ENCODE results near the gene PPP2CA. TPM values are rescaled to one million over a fixed set of nuclear protein-coding genes. Genes with fewer than 3 reads are reported as not detected.

PPP2CA gene
- total and polyA plus RNA-seq, 10 donors: 23.5 to 175 (median 105) TPM

- H3K27me3 ChIP-seq (replicated peaks in 1 of 7): no peaks in the 10 kb centered on the region
- H3K36me3 ChIP-seq: peaks cover 0 to 75% (median 65%) of the 10 kb centered on the region in 6 donors
- no peak overlapping the region for H3K27ac ChIP-seq
- no peaks in the 10 kb centered on the region for H3K9me3 ChIP-seq
- DNase-seq: no peak
- TF ChIP-seq CTCF (IDR thresholded peaks at IDR 0.05 in 8 of 11, conservative IDR thresholded peaks at IDR 0.05 in 3 of 11) (no peak), POLR2A (IDR thresholded peaks at IDR 0.05) (no peak), POLR2AphosphoS5 (IDR thresholded peaks at IDR 0.05) (no peak)
- WGBS, 5 donors: 96 to 97% (median 97%) methylated on average over 3 of the region's 3 CpGs
- peaks cover 0 to 41% (median 15%) of the 10 kb centered on the region in 6 donors for H3K4me1 ChIP-seq
- H3K4me3 ChIP-seq: no peak overlapping the region
- intact Hi-C loops (cut with DNase I; ENCODE audit: low total_unique reads): loop anchor here (10.0 kb wide), 1 partner anchor 151 kb away; no protein-coding TSS in a partner anchor
Measured at GRCh38 chr5:134203630-134204029, 22.2 kb downstream of the PPP2CA start.

GRCh38 chr5:134195666-134196065, 30.2 kb downstream of the PPP2CA start:
- Histone ChIP-seq H3K4me1 (no peaks in the 10 kb centered on the region), H3K36me3 (peaks cover 3 to 60% (median 51%) of the 10 kb centered on the region in 6 donors), H3K9me3 (no peaks in the 10 kb centered on the region), H3K27me3 (replicated peaks in 1 of 7) (no peaks in the 10 kb centered on the region), H3K27ac (no peak overlapping the region), H3K4me3 (no peak overlapping the region)
- TF ChIP-seq POLR2AphosphoS5 (IDR thresholded peaks at IDR 0.05): no peak
- no peak for TF ChIP-seq POLR2A (IDR thresholded peaks at IDR 0.05)
- no peak for TF ChIP-seq CTCF (IDR thresholded peaks at IDR 0.05 in 8 of 11, conservative IDR thresholded peaks at IDR 0.05 in 3 of 11)
- intact Hi-C loops (cut with DNase I; ENCODE audit: low total_unique reads): no loop called here
- no peak for DNase-seq
- WGBS, 5 donors: 76 to 88% (median 79%) methylated on average over 5 of the region's 5 CpGs

- H3K9me3 ChIP-seq: no peaks in the 10 kb centered on the region
- H3K27me3 ChIP-seq (replicated peaks in 1 of 7): no peaks in the 10 kb centered on the region
- no peaks in the 10 kb centered on the region for H3K36me3 ChIP-seq
- peaks cover 0 to 13% (median 0%) of the 10 kb centered on the region in 6 donors for H3K4me1 ChIP-seq
- WGBS, 5 donors: 83 to 90% (median 83%) methylated on average over 3 of the region's 3 CpGs
- H3K4me3 ChIP-seq: no peak overlapping the region
- peak; percentile 18 for DNase-seq
- intact Hi-C loops (cut with DNase I; ENCODE audit: low total_unique reads): loop anchor here (10.0 kb wide), 1 partner anchor 406 kb away; no protein-coding TSS in a partner anchor
- TF ChIP-seq POLR2AphosphoS5 (IDR thresholded peaks at IDR 0.05): no peak
- TF ChIP-seq CTCF (IDR thresholded peaks at IDR 0.05 in 8 of 11, conservative IDR thresholded peaks at IDR 0.05 in 3 of 11): no peak
- TF ChIP-seq POLR2A (IDR thresholded peaks at IDR 0.05): no peak
- H3K27ac ChIP-seq: no peak overlapping the region
Measured at GRCh38 chr5:134189031-134189430, 36.8 kb downstream of the PPP2CA start.

GRCh38 chr5:134188092-134188491, 37.8 kb downstream of the PPP2CA start:
- H3K4me1 ChIP-seq: peaks cover 0 to 13% (median 0%) of the 10 kb centered on the region in 6 donors
- H3K36me3 ChIP-seq: no peaks in the 10 kb centered on the region
- DNase-seq: peak; percentile 52
- H3K4me3 ChIP-seq: no peak overlapping the region
- H3K27ac ChIP-seq: no peak overlapping the region
- no peaks in the 10 kb centered on the region for H3K27me3 ChIP-seq (replicated peaks in 1 of 7)
- intact Hi-C loops (cut with DNase I; ENCODE audit: low total_unique reads): loop anchor here (10.0 kb wide), 1 partner anchor 407 kb away; no protein-coding TSS in a partner anchor
- TF ChIP-seq POLR2AphosphoS5 (IDR thresholded peaks at IDR 0.05): no peak
- no peak for TF ChIP-seq POLR2A (IDR thresholded peaks at IDR 0.05)
- no peak for TF ChIP-seq CTCF (IDR thresholded peaks at IDR 0.05 in 8 of 11, conservative IDR thresholded peaks at IDR 0.05 in 3 of 11)
- H3K9me3 ChIP-seq: no peaks in the 10 kb centered on the region
- 79 to 92% (median 80%) methylated on average over 1 of the region's 1 CpG for WGBS, 5 donors

Measured in spleen (tissue), 11 donors.